HCT116 (cell line): ENCODE data around the gene CCDC69. TPM values are rescaled to one million over a fixed set of nuclear protein-coding genes. Genes with fewer than 3 reads are reported as not detected.
A peak's percentile ranks its signal among the peaks of the same experiment; 100 is the strongest.

ENCODE experiments used
- ATAC-seq: fragments of 200-7000 bp; cut with Tn5 transposase; 2 replicates; pipeline ENCODE4 v1.9.1; 2020; ENCODE audit warnings: mild to moderate bottlenecking, moderate library complexity
- BruUV-seq: library from RNA; stranded (reverse); fragments of 400-500 nt; replicated peaks from 2 replicates; lab custom pipeline; 2021; lab: Mats Ljungman, UMichigan
- CTCF ChIA-PET: fragments of 300-600 bp; sonication (Branson Sonifier 250); formaldehyde crosslinking; loops from one replicate; lab custom pipeline; 2021; ENCODE audit warnings: antibody characterized with exemption; lab: Charles Lee
- POLR2A ChIA-PET: fragments of 300-600, 350-600 bp; sonication (Branson Sonifier 250); formaldehyde crosslinking; loops from one replicate; lab custom pipeline; 2021; ENCODE audit warnings: antibody characterized with exemption; lab: Charles Lee
- RAD21 ChIA-PET, 2 experiments: fragments of 300-600 bp; sonication (Branson Sonifier 250); formaldehyde crosslinking; loops; one replicate each; lab custom pipeline; 2023; ENCODE audit warnings: low total read pairs in 2 of 2; ENCODE audit not compliant: uncharacterized antibody in 2 of 2, unreplicated experiment in 2 of 2, low non-redundant PET in 1 of 2; lab: Charles Lee
- DNase-seq: peaks from one replicate; pipeline ENCODE4 v3.0.0-alpha.2; 2010; ENCODE audit warnings: low read depth, low spot score
- H2AFZ ChIP-seq: fragments of 200-600 bp; shearing (Covaris generic), sonication (generic); 2 replicates; pipeline ENCODE4 v1.6.1; 2017; ENCODE audit warnings: low read depth, mixed run types, mixed read lengths, antibody characterized with exemption, low read length; ENCODE audit not compliant: poor library complexity, severe bottlenecking
- H3K27ac ChIP-seq: 2 replicates; pipeline ENCODE4 v1.5.1; 2012; ENCODE audit warnings: low read depth, low read length
- H3K27me3 ChIP-seq: fragments of 200-600 bp; sonication (generic); 2 replicates; pipeline ENCODE4 v1.6.1; 2016; ENCODE audit warnings: mixed run types, low read length, mixed read lengths; ENCODE audit not compliant: insufficient read depth
- H3K36me3 ChIP-seq, 2 experiments: fragments of 200-500 bp in 1 of 2; fragments of 200-600 bp in 1 of 2; sonication (Bioruptor generic) in 1 of 2; sonication (generic) in 1 of 2; 2 replicates each; pipeline versions ENCODE4 v1.5.1 to v1.6.1; 2014 to 2016; ENCODE audit warnings: low read length in 2 of 2, inconsistent platforms in 1 of 2, mixed read lengths in 1 of 2, mixed run types in 1 of 2; ENCODE audit not compliant: insufficient read depth in 2 of 2, control insufficient read depth in 1 of 2
- H3K4me1 ChIP-seq, 2 experiments: fragments of 200-600 bp in 1 of 2; sonication (generic) in 1 of 2; 2 replicates each; pipeline versions ENCODE4 v1.5.1 to v1.6.1; 2012 to 2017; ENCODE audit warnings: low read length in 2 of 2, inconsistent platforms in 1 of 2, mild to moderate bottlenecking in 1 of 2, mixed read lengths in 1 of 2, mixed run types in 1 of 2, moderate library complexity in 1 of 2; ENCODE audit not compliant: insufficient read depth in 2 of 2, control insufficient read depth in 1 of 2
- H3K4me2 ChIP-seq: fragments of 200-600 bp; sonication (generic); 2 replicates; pipeline ENCODE4 v1.6.1; 2017; ENCODE audit warnings: mixed run types, low read length, mixed read lengths
- H3K4me3 ChIP-seq, 2 experiments: fragments of 200-600 bp in 1 of 2; sonication (generic) in 1 of 2; replicated peaks in 1 of 2; 2 replicates each; pipeline ENCODE4 v1.5.1; 2011 to 2016; ENCODE audit warnings: low read length in 2 of 2, control low read depth in 1 of 2, low read depth in 1 of 2, mild to moderate bottlenecking in 1 of 2, mixed read lengths in 1 of 2, mixed run types in 1 of 2
- H3K79me2 ChIP-seq: fragments of 200-600 bp; sonication (generic); 2 replicates; pipeline ENCODE4 v1.6.1; 2017; ENCODE audit warnings: mild to moderate bottlenecking, mixed run types, low read length, moderate library complexity, mixed read lengths; ENCODE audit not compliant: insufficient read depth
- H3K9ac ChIP-seq: fragments of 200-600 bp; sonication (generic); 2 replicates; pipeline ENCODE4 v1.6.1; 2016; ENCODE audit warnings: low read length, mixed read lengths
- H3K9me2 ChIP-seq: fragments of 200-600 bp; sonication (generic), shearing (Covaris generic); 2 replicates; pipeline ENCODE4 v1.6.1; 2017; ENCODE audit warnings: mixed run types, mild to moderate bottlenecking, moderate library complexity; ENCODE audit not compliant: insufficient read depth
- H3K9me3 ChIP-seq, 2 experiments: fragments of 200-500 bp in 1 of 2; fragments of 200-600 bp in 1 of 2; sonication (Bioruptor generic) in 1 of 2; sonication (generic) in 1 of 2; 2 replicates each; pipeline ENCODE4 v1.6.1; 2014 to 2017; ENCODE audit warnings: low read length in 2 of 2, mixed read lengths in 2 of 2, inconsistent platforms in 1 of 2, low read depth in 1 of 2, mild to moderate bottlenecking in 1 of 2, mixed run types in 1 of 2, moderate library complexity in 1 of 2; ENCODE audit not compliant: control insufficient read depth in 1 of 2, insufficient read depth in 1 of 2
- H4K20me1 ChIP-seq: fragments of 200-600 bp; sonication (generic), shearing (Covaris generic); 2 replicates; pipeline ENCODE4 v1.6.1; 2017; ENCODE audit warnings: mixed run types, mild to moderate bottlenecking, moderate library complexity; ENCODE audit not compliant: insufficient read depth
- CBX3 ChIP-seq: IDR thresholded peaks from 2 replicates; pipeline ENCODE4 v1.6.1; 2012; ENCODE audit warnings: low read depth
- CEBPB ChIP-seq: IDR thresholded peaks from 2 replicates; pipeline ENCODE4 v1.6.1; 2012; ENCODE audit warnings: low read depth
- EGR1 ChIP-seq: IDR thresholded peaks from 2 replicates; pipeline ENCODE4 v1.6.1; 2012; ENCODE audit warnings: low read depth
- FOSL1 ChIP-seq: IDR thresholded peaks from 2 replicates; pipeline ENCODE4 v1.6.1; 2012; ENCODE audit warnings: low read depth
- POLR2A ChIP-seq: IDR thresholded peaks from 2 replicates; pipeline ENCODE4 v1.7.0; 2011; ENCODE audit warnings: borderline replicate concordance; ENCODE audit not compliant: insufficient read depth, insufficient read length; ENCODE audit errors: extremely low read depth
- POLR2AphosphoS5 ChIP-seq: IDR thresholded peaks from 2 replicates; pipeline ENCODE4 v1.6.1; 2011; ENCODE audit warnings: mild to moderate bottlenecking, low read depth, low read length, moderate library complexity
- SP1 ChIP-seq: IDR thresholded peaks from 2 replicates; pipeline ENCODE4 v1.6.1; 2012; ENCODE audit warnings: low read depth
- YY1 ChIP-seq: IDR thresholded peaks from 2 replicates; pipeline ENCODE4 v1.6.1; 2011; ENCODE audit warnings: low read length, low read depth, moderate library complexity, mild to moderate bottlenecking; ENCODE audit not compliant: insufficient replicate concordance; ENCODE audit errors: extremely low read depth
- ZBTB33 ChIP-seq: IDR thresholded peaks from 2 replicates; pipeline ENCODE4 v1.6.1; 2011; ENCODE audit warnings: mild to moderate bottlenecking, low read length, moderate library complexity; ENCODE audit not compliant: insufficient replicate concordance; ENCODE audit errors: extremely low read depth
- ZFX ChIP-seq: fragments of 450-650 bp; IDR thresholded peaks from 2 replicates; pipeline ENCODE4 v1.6.1; 2017
- intact Hi-C: fragments of 100-400 bp; cut with micrococcal nuclease; formaldehyde crosslinking; loops from 2 replicates; pipeline ENCODE4 v1.10.0; 2022
- total RNA-seq: library from RNA; stranded (reverse); gene quantifications from one replicate; pipeline ENCODE4 v1.2.1, GENCODE V29; 2021; ENCODE audit not compliant: unreplicated experiment
- TF ChIP-seq, protein P1 (sequence below): IDR thresholded peaks from 2 replicates; pipeline ENCODE4 v1.6.1; 2012; ENCODE audit warnings: low read depth
- TF ChIP-seq, protein P2 (sequence below): IDR thresholded peaks from 2 replicates; pipeline ENCODE4 v1.6.1; 2012

CCDC69 gene
- total RNA-seq, 1 experiment from 2014 or later: 4.3 TPM

GRCh38 chr5:151213803-151214613 lies 9.9 kb downstream of the CCDC69 start:
- peak overlapping the region; percentile 63 for H3K4me2 ChIP-seq

GRCh38 chr5:151212406-151212798 lies 11.5 kb downstream of the CCDC69 start:
- BruUV-seq: no TSS peak
- Histone ChIP-seq H3K79me2 (no peaks in the 10 kb centered on the region), H3K9ac (no peak overlapping the region), H3K36me3 (no peaks in the 10 kb centered on the region), H3K4me3 (no peak overlapping the region), H3K4me2 (no peak overlapping the region), H4K20me1 (no peaks in the 10 kb centered on the region), H3K27ac (no peak overlapping the region), H3K9me2 (no peaks in the 10 kb centered on the region), H3K27me3 (no peaks in the 10 kb centered on the region), H3K4me1 (peaks cover 12 to 21% of the 10 kb centered on the region in 2 experiments), H3K9me3 (no peaks in the 10 kb centered on the region), H2AFZ (no peak overlapping the region)
- ChIA-PET RAD21 (no interaction called here), CTCF (no interaction called here), POLR2A (interaction anchor here (0.6 kb wide), 1 partner anchor 24 kb away, joined by 3 read pairs; no protein-coding TSS in a partner anchor)
- no peak for DNase-seq
- no peak for ATAC-seq
- intact Hi-C loops: no loop called here
- no peak for TF ChIP-seq FOSL1
- TF ChIP-seq, protein P1, sequence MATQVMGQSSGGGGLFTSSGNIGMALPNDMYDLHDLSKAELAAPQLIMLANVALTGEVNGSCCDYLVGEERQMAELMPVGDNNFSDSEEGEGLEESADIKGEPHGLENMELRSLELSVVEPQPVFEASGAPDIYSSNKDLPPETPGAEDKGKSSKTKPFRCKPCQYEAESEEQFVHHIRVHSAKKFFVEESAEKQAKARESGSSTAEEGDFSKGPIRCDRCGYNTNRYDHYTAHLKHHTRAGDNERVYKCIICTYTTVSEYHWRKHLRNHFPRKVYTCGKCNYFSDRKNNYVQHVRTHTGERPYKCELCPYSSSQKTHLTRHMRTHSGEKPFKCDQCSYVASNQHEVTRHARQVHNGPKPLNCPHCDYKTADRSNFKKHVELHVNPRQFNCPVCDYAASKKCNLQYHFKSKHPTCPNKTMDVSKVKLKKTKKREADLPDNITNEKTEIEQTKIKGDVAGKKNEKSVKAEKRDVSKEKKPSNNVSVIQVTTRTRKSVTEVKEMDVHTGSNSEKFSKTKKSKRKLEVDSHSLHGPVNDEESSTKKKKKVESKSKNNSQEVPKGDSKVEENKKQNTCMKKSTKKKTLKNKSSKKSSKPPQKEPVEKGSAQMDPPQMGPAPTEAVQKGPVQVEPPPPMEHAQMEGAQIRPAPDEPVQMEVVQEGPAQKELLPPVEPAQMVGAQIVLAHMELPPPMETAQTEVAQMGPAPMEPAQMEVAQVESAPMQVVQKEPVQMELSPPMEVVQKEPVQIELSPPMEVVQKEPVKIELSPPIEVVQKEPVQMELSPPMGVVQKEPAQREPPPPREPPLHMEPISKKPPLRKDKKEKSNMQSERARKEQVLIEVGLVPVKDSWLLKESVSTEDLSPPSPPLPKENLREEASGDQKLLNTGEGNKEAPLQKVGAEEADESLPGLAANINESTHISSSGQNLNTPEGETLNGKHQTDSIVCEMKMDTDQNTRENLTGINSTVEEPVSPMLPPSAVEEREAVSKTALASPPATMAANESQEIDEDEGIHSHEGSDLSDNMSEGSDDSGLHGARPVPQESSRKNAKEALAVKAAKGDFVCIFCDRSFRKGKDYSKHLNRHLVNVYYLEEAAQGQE: no peak
- TF ChIP-seq CBX3: no peak
- TF ChIP-seq, protein P2, sequence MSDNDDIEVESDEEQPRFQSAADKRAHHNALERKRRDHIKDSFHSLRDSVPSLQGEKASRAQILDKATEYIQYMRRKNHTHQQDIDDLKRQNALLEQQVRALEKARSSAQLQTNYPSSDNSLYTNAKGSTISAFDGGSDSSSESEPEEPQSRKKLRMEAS: no peak
- no peak for TF ChIP-seq ZBTB33
- TF ChIP-seq CEBPB: no peak
- no peak for TF ChIP-seq EGR1
- TF ChIP-seq POLR2AphosphoS5: no peak
- no peak for TF ChIP-seq SP1
- TF ChIP-seq YY1: no peak
- TF ChIP-seq ZFX: no peak
- TF ChIP-seq POLR2A: no peak

More at GRCh38 chr5:151213803-151214613, 9.9 kb downstream of the CCDC69 start:
- BruUV-seq: no TSS peak
- ATAC-seq (peak; percentile 99), DNase-seq (no peak)
- peak overlapping the region; percentile 1 to 4; a peak in 1 of 4 replicates for H3K4me3 ChIP-seq
- ChIA-PET RAD21 (interaction anchor here in 1 of 2 experiments (0.6 kb wide), 1 partner anchor 88 kb away, joined by 4 read pairs; no protein-coding TSS in a partner anchor), POLR2A (interaction anchor here (1.2 to 2.6 kb wide), 2 partner anchors 10 to 12 kb away, joined by 6 to 15 read pairs; partner anchors contain the start of gene CCDC69), CTCF (interaction anchor here (0.7 to 1.6 kb wide), 4 partner anchors 12 to 212 kb away, joined by 3 to 6 read pairs (median 4); no protein-coding TSS in a partner anchor)
- peaks cover 12 to 21% of the 10 kb centered on the region in 2 experiments for H3K4me1 ChIP-seq
- H3K27ac ChIP-seq: peak overlapping the region; percentile 55
- intact Hi-C loops: no loop called here
- H3K9me3 ChIP-seq: no peaks in the 10 kb centered on the region
- no peak overlapping the region for H2AFZ ChIP-seq
- no peaks in the 10 kb centered on the region for H3K36me3 ChIP-seq
- no peaks in the 10 kb centered on the region for H3K27me3 ChIP-seq
- no peaks in the 10 kb centered on the region for H3K9me2 ChIP-seq
- H4K20me1 ChIP-seq: no peaks in the 10 kb centered on the region
- H3K9ac ChIP-seq: no peak overlapping the region
- H3K79me2 ChIP-seq: no peaks in the 10 kb centered on the region
- 0 out of 2 replicates have a peak, but pooled peaks have one; percentile 31 for TF ChIP-seq SP1
- TF ChIP-seq YY1: no peak
- TF ChIP-seq POLR2AphosphoS5: peak; percentile 73
